GM18858 (cell line): Measurements from ENCODE around the gene FBXO21.
"Not testable (repeated sequence)": the region's sequence is repeated elsewhere in the genome, so short reads cannot be mapped to it uniquely, and the experiment has no call there.

Source experiments
- ATAC-seq: cut with Tn5 transposase; IDR thresholded peaks from one replicate; pipeline ENCODE4 v1.9.1; 2021; ENCODE audit not compliant: unreplicated experiment

FBXO21 gene

DNA sequence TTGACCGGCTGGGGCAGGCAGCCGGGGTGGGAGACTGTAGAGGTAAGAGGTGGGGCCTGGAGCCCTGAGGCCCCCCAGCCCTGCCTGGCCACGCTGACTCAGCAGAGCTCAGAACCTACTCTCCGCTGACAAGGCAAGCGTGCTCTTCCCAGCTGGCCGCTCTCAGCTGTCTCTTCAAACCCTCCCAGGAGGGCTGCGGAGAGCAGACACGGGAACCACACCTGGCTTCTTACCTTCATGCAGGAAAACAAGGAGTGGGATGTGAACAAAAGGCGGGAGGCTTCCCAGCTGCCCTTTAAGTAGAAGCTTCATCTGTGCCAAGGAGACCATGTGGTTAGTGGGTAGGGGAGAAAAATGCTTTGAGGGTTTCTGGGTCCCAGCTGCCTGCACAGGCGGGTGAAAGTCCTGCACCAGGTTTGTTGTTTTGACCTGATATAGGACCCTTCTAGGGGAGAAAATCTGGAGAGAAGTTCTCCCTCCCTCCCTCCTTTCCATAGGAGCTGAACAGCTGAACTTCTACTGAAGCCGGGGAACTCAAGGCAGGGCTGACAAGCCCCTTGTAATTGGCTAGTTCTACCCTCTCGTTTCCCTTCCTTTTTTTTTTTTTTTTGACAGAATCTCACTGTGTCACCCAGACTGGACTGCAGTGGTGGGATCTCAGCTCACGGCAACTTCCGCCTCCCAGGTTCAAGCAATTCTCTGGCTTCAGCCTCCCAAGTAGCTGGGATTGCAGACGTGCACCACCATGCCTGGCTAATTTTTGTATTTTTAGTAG, 78.3 kb downstream of the FBXO21 start:
- no peak for ATAC-seq

DNA sequence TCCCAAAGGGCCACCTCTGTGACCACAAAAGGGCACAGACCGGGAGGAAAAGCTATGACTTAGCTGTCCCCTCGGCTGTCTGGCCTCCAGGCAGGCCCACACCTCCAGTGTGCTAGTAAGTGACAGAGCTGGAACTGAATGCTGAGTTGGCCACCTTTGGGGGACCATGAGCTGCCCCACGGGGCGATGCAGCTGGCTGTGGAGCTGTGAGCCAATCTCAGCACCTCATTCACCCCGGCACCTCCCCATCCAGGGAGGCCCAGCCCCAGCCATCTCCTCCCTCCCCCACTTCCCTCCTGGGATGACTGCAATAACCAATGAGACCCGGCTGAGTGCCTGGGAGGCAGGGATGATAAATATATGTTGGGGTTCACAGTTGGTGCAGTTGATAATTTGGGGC, 78.9 kb downstream of the FBXO21 start:
- no peak for ATAC-seq

DNA sequence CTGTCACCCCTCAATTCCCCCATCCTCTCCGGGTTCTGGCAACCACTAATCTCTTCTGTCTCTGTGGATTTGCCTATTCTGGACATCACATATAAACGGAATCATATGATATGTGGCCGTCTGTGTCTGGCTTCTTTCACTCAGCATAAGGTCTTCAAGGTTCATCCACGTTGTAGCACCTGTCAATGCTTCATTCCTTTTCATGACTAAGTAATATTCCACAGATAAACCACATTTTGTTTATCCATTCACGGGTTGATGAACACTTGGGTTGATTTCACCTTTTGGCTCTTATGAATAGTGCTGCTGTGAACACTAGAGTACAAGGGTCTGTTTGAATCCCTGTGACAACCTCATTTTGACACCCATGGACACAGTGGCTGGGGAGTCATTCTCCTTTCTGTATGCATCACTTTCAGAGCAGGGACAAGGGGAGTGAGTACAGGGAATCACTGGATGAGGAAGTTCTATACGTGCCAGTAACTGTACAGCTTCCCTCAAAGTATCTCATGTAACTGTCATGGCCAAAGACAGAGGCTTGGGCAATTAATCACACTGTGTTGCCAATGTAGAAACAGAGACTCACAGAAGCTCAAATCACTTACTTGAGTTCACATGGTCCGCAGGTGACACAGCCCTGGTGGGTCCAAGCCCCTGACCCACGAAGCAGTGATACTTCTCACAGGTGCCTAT, 80.2 kb downstream of the FBXO21 start:
- ATAC-seq: no peak

DNA sequence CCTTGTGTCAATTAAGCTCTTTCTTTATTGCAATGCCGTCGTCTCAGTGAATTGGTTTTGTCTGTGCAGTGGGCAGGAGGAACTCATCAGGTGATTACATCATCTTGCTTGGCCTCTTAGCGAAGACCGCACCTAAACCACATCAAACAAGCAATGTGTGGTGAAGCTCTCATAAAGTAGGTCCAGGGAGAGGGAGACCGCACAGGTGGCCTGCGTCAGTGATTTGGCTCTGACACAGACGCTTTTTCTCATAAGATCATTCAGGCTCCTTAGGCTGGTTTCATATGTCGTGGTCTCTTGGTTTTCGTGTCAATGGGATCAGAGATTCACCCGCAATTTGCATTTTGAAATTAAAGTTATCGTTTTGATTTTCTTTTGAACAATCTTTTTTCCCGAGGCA, 84.4 kb downstream of the FBXO21 start:
- no peak for ATAC-seq

DNA sequence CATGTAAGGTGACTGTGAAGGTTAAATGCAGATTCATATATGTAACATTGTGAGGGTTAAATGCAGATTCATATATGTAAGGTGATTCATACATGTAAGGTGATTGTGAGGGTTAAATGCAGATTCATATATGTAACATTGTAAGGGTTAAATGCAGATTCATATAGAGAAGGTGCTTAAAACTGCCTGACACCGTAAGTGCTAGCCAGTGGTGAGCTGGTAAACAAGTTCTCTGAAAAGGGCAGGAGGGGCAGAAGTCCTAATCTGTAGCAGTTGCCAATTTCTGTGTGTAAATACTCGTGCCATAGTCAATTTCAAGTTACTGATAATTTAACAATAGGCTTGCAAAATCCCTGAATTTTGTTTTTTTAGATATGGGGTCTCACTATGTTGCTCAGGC, 86.3 kb downstream of the FBXO21 start:
- ATAC-seq: not testable (repeated sequence)

DNA sequence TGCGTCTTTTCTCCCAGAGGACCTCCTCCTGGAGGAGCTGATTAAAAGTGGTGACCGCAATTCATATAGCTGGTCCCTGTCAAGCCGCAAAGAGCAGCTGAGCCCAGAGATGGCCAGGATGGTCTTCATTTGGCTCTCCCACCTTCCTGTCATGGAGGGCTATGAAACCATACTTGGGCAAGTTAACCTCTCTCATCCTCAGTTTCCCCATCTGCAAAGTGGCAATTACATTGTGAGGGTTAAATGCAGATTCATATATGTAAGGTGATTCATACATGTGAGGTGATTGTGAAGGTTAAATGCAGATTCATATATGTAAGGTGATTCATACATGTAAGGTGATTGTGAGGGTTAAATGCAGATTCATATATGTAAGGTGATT, 87.5 kb downstream of the FBXO21 start:
- ATAC-seq: no peak

DNA sequence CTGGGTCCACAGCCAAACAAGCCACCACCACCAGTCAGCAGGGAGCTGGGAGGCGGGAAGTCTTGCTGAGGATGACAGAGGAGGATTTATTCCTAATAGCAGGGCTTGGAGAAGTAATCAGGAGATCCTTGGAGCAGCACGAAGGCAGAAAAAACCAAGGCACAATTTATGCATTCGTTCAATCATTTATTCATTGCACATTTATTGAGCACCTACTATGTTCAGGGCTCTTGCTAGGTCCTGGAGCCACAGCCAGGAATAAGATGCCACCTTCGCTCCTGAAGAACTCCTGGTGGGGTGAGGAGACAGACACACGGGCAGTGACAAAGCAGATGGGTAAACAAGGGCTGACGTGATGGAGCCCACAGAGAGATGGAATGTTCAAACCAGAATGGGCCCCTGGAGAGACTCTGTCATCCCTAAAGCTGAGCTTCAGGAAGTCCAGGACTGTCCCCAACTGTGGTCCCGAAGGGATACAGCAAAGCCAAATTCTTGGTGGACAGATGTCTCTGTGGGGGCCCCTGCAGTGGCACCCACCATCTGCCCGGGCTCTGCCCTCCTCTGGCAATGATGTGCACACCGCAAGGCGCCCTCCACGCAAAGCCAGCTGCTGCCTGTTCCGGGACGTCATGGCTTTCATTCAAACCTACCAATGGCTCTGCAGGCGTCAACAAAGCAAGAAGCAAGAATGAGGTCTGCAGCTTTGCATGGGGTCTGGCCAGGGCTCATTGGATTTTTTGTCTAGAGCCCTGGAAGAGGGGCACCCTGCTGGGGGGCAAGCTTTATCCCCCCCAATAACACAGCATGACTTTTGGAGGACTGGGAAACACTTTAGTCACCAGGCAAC, 88.1 kb downstream of the FBXO21 start:
- ATAC-seq: no peak

DNA sequence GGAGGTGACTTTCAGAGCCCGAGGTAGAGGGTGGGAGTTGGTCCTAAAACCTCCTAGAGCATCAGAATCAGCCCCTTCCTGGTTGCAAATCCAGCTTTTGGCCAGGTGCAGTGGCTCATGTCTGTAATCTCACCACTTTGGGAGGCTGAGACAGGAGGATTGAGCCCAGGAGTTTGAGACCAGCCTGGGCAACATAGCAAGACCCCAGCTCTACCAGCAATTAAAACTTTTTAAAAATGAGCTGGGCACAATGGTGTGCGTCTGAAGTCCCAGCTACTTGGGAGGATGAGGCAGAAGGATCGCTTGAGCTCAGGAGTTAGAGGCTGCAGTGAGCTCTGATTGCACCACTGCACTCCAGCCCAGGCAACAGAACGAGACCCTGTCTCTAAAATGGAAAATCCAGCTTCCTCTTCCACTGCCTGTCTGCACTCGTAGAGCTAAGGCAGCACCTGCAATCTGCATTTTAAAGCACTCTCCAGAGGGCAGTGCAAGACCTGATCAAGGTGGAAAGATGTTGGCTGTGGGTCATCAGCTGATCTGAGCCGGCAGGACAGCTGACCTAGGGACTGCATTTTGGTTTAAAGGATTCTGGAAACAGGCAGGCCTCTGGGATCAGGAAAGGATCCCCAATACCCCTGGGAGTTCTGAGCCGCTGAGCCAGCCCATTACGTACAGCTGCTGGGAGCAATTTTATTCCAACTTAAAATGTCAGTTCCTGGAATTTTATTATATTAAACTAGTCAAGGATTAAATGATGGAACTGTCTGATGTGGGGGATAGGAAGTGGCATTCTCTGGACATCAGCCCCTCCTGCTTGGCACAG, 89.2 kb downstream of the FBXO21 start:
- ATAC-seq: no peak

DNA sequence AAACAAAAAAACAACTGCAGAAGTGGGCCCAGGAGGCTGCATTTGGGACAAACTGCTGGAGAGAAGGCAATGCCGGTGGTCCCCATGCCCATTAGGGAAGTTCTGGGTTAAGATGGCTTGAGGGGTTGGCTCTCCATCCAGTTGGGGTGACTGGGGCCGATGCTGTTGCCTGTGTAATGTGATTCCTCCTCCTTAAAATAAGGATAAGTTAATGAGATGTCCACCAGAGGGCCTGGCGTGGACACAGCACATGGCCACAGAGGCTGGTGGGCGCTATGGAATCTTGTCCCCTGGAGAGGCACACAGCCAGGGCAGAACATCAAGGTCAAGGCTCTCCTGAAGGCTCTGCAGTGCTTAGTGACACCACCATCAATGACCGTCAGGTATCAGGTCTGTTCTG, 90.0 kb downstream of the FBXO21 start:
- no peak for ATAC-seq

DNA sequence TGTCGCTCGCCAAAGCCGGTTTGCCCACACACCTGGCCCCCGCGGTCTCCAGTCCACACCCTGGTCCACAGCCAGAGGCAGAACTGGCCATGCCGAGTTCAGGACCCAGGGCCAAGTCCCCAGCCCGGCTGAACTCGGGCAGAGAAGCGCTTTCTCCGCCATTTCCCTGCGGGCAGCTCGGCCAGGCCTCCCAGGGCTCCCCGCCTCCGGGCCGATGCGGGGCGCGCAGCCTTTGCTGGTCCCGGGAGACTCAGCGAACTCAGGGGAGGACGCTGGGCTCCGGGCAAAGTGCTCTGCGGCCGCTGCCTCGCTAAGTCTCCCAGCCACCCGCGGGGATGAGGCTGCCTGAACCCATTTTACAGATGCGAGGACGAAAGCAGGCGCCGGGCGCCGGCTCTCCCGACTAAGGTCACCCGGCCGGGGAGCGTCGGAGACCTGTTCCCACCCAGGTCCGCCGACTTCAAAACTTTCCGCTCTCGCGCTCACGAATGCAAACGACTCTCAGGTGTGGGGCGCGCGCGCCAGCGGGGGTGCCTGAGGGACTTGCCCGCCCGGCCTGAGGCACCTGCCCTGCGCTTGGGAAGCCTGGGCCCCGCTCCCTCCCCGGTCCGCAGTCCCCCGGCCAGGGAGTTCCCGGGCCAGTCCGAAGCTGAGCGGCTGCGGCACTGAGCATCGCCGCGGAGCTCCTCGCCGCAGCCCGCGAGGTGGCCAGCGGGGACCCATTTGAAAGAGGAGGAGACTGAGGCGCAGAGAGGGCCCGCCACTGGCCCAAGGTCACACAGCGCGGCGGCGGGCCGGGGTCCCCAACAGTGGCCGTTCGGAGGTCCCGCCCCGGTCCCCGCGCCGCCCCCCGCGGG, 91.7 kb downstream of the FBXO21 start:
- peak; percentile 29 for ATAC-seq

DNA sequence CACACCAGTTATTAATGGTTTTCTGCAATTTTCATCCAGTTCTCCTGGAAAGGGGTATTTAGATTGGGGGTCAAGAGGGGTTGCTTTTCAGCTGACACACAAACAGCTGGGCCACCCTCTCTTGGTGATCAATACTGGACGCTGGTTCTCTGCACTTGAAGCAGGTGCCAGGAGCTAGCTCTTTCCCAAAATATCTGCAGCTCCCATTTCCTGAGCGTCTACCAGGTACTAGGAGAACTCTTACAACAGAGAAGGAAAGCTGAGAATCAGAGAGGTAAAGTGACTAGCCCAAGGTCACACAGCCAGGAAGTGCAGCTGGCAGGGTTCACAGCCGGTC, 92.3 kb downstream of the FBXO21 start:
- no peak for ATAC-seq

DNA sequence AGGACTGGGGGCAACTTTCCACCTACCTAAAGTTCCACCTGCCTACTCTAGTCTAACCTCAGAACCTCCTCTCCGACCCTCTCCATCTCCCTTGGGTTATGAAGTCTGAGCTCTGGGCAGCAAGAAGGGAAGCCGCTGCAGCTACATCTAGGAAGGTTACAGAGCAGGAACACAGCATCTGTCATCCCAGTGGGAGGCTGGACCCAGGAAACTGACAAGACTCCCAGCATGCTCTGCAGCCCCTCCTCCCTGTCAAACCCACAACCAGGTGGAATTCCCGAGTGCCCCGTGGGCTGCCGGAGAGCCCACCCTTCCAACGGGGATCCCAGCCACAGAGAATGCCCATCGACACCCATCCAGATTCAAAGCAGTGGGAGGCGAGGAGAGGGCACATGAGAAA, 93.1 kb downstream of the FBXO21 start:
- ATAC-seq: no peak

DNA sequence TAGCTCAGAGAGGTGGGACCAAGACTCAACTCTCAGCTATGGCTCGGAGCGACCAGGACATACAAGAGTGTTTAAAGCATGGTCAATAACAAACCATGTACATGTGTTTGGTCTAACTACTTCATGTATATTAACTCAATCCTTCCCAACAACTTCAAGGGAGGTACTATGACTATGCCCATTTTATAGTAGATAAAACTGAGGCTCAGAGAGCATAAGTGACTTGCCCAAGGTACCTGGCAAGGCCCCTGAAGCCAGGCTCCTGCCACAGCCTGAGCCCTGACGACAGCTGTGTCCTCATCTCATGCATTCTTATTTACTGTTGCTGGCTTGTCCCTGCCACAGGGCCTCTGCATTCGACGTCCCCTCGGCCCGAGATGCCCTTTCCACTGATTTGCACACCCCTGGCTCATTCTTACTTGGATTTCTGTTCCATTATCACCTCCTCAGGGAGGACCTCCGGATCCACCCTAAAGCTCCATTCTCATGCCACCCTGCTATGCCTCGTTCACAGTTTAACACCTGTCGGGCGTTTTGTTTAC, 93.7 kb downstream of the FBXO21 start:
- ATAC-seq: no peak

DNA sequence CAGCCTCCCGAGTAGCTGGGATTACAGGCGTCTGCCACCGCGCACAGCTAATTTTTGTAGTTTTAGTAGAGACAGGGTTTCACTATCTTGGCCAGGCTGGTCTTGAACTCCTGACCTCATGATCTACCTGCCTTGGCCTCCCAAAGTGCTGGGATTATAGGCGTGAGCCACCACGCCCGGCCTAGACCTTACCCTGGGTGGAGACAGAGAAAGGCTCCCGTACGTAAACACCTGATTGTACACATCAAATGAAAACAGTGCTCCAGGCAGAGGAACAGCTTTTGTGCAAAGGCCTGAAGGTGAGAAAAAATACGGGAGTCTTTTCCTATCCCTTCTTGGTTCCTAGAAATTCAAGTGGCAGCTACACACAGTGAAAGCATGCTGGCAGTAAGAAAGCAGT, 95.1 kb downstream of the FBXO21 start:
- not testable (repeated sequence) for ATAC-seq

DNA sequence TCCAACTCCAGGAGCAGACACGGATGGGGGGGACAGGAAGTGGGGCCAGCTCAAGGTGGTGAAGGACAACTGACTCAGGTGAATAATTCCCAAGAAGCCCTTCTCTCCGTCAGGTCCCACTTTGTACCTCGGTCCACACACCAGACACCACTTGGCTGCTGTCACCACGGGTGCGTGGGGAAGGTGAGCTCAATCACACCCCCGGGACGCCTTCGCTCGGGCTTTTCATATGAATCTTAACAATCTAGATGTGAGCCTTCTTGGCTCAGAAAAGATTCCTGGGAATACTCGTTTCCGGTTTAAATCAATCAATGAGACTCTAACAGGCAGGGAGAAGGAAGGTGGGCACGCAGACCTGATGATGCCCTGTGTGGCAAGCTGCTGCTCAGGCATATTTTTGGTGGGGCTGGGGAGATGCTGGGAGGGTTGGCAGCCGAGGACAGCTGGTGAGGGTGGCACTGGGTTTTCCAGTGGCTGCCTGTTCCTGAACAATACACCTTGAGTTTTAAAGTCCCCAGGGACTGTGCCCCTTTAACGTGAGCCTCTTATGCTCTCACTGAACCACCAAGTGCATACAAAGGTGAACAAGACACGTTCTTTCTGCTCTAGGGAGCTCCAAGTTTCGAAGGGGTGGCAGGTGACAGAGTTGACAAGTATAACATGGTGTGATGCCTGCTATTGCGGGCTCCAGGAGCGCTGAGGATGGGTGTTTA, 96.2 kb downstream of the FBXO21 start:
- ATAC-seq: no peak

DNA sequence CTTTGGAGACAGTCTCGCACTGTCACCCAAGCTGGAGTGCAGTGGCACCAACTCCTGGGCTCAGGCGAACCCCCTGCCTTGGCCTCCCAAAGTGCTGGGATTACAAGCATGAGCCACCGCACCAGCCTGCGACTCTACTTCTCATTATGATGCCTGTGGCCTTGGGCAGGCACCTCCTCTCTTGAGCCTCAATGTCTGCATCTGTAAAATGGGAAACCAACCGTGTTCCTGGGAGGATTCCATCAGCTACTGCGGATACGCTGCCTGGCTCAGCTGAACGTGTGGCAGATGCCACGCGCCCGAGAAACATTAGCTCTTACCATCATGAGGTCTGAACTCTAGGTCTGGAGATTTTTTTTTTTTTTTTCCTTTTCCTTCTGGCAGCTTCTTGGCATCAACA, 96.8 kb downstream of the FBXO21 start:
- ATAC-seq: no peak

DNA sequence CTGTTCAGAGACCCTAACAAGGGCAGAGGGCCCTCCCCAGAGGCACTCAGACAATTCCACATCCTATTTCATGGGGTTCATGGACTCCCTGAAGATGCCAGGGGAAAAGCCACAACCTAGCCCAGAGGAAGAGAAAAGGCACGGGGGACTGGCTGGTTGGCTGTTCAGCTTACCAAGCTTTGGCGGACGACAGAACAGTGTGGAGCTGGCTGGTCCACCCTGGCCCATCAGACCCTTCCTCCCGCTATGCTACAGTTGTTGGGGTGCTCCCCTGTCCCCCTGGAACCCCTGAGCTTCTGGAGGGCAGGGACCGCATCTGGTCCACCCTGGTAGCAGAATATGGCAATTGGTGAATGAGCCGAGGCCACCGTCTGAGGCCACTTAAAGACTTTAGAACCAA, 97.4 kb downstream of the FBXO21 start:
- no peak for ATAC-seq

DNA sequence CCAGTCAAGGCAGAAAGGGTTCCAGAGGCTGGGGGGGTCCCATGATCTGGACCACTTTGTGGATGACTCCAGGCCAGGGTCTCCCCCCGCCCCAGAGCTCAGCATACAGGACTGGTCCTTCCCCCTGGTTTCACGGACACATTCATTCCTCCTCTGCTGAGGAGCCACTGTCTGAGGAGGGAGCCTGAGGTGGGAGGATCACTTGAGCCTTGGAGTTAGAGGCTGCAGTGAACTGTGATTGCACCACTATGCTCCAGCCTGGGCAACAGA, 97.8 kb downstream of the FBXO21 start:
- ATAC-seq: no peak
